GM18861 (cell line): ENCODE measurements around the gene TGFB2.

ENCODE experiments used
- ATAC-seq: cut with Tn5 transposase; IDR thresholded peaks from one replicate; pipeline ENCODE4 v1.9.1; 2021; ENCODE audit not compliant: unreplicated experiment

TGFB2 gene

DNA sequence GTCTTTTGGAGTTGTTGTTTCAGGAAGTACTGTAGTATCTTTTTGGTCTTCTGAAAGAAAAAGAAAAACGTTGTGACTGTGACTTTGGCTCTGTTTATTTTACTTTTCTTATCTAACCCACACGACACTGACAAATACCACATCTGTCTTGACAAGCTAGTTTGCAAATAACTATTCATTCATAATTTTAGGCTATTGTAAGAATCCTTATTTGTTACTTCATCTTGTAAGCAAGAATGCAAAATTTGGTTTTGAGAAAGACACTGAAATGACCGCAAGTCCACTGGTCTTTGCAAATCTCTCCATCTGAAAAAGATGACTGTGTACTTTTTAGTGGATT is 12.7 kb downstream of the TGFB2 start:
- ATAC-seq: no peak

- ATAC-seq: no peak
Measured at GRCh38 chr1:218361298-218362065, 16.3 kb downstream of the TGFB2 start.

DNA sequence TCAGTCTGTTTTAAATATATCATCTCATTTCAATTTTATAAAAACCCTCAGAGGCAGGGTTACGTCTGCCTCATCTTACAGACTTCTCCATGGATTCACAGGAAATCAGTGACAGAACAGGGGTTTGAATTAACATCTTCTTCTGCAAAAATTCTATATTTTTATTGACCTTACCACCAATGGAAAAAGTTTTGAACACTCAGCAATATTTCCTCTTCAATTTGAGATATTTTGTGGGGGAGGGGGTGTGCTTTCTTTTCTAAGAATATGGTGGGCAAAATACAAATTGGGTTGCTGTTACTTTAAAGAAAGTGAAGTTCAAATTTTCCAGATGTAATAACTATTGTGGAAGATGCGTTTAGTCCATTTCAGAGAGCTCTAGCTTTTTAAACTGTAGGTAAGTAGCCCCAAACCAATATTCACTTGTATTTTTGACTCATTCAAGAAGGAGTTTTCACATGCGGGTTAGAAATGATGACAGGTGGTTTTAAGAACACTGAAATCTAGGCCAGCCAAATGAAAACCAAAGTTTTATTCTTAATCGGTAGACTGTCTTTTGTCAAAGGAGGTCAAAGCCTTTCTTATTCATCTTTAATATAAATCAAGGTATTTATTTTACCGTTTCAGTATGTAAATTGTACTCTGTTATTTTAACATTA is 17.4 kb downstream of the TGFB2 start:
- no peak for ATAC-seq

DNA sequence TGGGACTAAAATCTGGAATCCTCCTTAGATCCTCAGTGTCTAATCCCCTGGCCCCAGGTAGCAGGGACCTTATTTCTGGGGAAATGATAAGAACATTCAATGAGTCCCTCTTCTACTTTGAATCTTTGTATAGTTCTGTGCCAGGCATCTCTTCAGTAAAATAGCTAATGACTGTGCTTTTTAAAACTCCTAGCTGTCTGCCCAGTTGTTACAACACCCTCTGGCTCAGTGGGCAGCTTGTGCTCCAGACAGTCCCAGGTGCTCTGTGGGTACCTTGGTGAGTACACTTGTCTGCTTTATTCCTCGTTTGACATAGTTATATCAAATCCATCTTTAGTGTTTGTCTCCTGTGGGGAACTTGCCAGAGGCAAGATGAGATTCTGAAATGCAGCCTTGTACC is 18.0 kb downstream of the TGFB2 start:
- ATAC-seq: no peak

- no peak for ATAC-seq
Measured at GRCh38 chr1:218364028-218364710, 19.0 kb downstream of the TGFB2 start.

GRCh38 chr1:218365226-218365999 is 20.3 kb downstream of the TGFB2 start:
- no peak for ATAC-seq

DNA sequence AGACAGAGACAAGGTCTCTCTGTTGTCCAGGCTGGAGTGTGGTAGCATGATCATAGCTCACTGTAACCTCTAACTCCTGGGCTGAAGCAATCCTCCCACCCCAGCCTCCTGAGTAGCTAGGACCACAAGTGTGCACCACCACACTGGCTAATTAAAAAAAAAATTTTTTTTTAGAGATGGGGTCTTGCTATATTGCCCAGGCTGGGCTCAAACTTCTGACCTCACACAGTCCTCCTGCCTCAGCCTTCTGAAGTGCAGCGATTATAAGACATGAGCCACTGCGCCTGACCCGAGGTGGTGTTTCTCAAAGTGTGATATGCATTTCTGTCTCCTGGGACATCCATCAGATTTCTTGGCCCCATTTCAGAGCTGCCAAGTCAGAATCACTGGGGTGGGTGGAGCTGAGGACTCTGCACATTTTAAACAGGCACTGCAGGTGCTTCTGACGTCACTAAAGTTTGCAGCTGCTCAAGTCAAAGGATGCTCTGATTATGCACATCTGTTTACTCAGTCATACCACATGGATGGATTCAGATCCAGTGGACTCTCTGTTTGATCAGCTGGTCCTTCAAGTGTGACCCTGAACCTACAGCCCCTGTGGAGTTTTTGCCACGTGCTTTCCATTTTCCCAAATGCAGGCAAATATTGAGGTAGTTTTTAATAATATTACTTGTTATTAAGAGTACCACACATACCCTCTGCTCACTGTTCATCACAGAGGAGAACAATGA is 21.4 kb downstream of the TGFB2 start:
- ATAC-seq: no peak

- no peak for ATAC-seq
Measured at GRCh38 chr1:218367118-218367517, 22.0 kb downstream of the TGFB2 start.

GRCh38 chr1:218368686-218369085 is 23.6 kb downstream of the TGFB2 start:
- ATAC-seq: no peak

GRCh38 chr1:218369688-218370511 is 24.8 kb downstream of the TGFB2 start:
- no peak for ATAC-seq

DNA sequence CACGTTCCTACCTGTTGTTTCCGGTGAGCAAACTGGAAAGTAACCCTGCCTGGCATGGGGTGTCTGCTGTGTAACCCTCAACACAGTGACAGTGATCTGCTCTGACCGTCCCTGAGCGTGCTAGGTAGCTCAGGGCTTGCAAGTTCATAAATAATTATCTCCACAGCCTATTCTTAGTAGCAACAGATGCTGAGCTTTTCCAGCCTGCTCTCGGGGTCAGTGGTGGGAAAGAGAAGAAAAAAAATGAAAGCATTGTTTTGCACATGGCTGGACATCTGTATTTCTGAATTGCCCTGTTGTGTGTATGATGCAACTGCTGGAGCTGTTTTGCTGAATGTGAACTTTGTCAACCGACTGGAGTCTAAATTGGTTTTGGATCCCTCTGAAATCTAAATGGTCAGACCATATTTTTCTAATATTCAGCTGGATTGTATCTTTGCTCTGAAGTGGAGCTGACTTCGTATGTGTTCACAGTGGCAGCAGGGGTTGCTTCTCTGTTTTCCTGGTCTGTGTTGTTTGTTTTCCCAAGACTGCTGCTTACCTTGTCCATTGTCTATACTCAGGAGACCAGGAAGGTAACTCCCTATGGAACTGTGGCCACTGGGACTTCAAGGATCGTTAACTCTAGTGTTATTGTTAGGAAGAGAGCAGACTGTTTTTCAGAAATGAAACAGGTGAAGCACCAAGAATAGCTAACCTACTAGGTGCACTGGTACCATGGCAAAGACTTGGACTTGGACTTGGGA is 27.0 kb downstream of the TGFB2 start:
- ATAC-seq: no peak

- no peak for ATAC-seq
Measured at GRCh38 chr1:218374401-218375353, 29.5 kb downstream of the TGFB2 start.

DNA sequence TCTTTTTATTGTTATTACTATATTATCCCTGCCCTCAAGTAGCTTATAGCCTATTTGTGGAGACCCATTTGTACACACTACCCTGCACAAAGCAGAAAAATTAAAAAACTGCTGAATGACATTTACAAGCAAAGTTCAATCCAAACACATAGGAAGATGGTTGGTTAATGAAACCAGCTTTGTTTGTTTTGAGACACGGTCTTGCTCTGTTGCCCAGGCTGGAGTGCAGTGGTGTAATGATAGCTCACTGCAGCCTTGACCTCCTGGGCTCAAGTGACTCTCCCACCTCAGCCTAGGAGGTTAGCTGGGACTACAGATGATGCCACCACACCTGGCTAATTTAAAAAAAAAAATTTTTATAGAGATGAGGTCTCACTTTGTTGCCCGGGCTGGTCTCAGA is 31.6 kb downstream of the TGFB2 start:
- ATAC-seq: no peak

DNA sequence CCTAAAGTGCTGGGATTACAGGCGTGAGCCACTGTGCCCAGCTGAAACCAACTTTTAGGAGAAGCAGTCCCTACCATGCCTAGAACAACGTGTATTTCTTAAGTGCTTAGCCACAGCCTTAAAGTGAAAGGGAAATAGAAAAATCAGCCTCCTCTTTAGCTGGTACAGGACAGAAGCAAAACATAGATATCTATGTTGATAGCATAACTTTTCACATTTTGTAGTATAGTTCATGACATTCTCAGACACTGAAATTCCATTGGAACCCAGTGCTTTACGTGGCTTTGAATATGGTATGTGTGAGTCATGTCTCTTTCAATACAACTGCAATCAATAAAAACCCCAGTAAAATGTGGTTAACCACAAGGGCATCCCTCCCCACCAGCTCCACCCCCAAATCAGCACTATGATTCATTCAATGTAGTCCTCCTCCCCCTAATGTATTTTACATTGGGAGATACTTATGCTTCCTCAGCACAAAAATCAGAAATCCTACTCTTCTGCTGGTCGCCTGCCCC is 32.1 kb downstream of the TGFB2 start:
- peak; percentile 77 for ATAC-seq

DNA sequence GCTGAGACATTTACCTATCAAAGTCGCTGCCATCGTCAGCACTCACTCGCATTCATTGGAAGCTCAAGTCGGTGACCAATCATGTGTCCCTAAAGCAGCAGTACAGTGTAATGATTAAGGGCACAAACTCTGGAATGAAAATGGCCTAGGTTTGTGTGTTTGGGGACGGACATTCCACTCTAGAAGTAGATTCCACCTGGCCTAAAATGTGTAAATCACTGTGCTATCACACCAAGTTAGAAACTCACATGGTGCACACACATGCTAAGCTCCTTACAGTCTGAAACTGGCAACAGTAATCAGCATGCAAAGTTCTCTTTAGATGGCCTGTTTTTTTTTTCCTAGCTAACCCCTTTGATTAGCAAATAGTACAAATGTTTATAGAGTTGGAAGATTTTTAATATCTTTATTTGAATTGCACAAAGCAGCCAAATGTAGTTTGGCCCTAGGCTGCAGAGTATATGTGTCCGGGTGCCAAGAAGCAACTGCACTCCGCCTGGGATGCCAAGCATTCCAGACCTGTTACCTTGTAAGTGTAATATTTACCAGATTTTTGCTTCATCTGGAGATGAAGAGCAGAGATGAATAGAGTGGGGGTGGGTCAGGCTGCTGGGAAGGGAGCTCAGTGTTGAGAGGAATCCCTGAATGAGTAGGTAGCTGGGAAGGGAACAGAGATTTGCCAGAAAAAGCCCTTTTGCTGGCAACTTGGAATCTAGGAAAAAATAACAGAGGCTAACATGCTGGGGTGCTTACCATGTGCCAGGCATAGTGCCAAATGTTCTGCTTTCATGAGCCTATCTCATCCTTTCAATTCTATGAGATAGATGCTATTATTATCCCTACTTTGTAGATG is 35.2 kb downstream of the TGFB2 start:
- ATAC-seq: no peak

DNA sequence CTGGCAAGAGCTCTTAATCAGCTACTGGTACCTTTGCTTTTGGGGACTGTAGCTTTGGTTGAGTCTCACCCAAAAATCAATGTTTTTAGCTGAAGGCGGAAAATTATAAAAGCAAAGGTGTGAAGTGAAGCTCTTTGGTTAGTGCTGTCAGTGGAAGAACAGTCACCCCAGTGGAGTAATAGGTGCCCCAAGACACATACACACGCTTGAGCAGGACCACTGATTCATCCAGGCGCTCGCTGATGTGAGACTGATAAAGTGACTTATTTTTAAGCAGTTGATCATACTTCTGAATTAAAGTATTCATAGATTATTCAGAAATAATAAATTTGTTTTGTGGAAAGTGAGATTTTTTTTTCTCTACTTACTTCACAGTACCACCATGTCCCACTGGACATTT is 37.1 kb downstream of the TGFB2 start:
- ATAC-seq: no peak

GRCh38 chr1:218383051-218383450 is 37.9 kb downstream of the TGFB2 start:
- ATAC-seq: no peak
